ENCODE data around the gene TEX54.
"Not testable (repeated sequence)": the region's sequence is repeated elsewhere in the genome, so short reads cannot be mapped to it uniquely, and the experiment has no call there.

The TEX54 gene

GRCh38 chr11:62854825-62855570 lies 22.4 kb upstream of the TEX54 start:
- no peak for DNase-seq

- no peak for DNase-seq
Measured at GRCh38 chr11:62854013-62854824, 21.6 kb upstream of the TEX54 start.

- no peak for DNase-seq
Measured at GRCh38 chr11:62853279-62853965, 20.8 kb upstream of the TEX54 start.

- no peak for DNase-seq
Measured at GRCh38 chr11:62852523-62853188, 20.0 kb upstream of the TEX54 start.

GRCh38 chr11:62851807-62852522 lies 19.3 kb upstream of the TEX54 start:
- no peak for DNase-seq

- DNase-seq = no peak
Measured at GRCh38 chr11:62850911-62851806, 18.5 kb upstream of the TEX54 start.

- DNase-seq = no peak
Measured at GRCh38 chr11:62847767-62848314, 15.2 kb upstream of the TEX54 start.

GRCh38 chr11:62846177-62846576 lies 13.5 kb upstream of the TEX54 start:
- DNase-seq = no peak

GRCh38 chr11:62844154-62844553 lies 11.5 kb upstream of the TEX54 start:
- no peak for DNase-seq

GRCh38 chr11:62843466-62843865 lies 10.8 kb upstream of the TEX54 start:
- no peak for DNase-seq

- DNase-seq = not testable (repeated sequence)
Measured at GRCh38 chr11:62842891-62843290, 10.2 kb upstream of the TEX54 start.

GRCh38 chr11:62842171-62842741 lies 9.6 kb upstream of the TEX54 start:
- DNase-seq = peak in 1 of 2 donors; percentile 13

GRCh38 chr11:62841361-62842170 lies 8.9 kb upstream of the TEX54 start:
- DNase-seq = peak; percentile 74 to 98

- DNase-seq = peak in 1 of 2 donors; percentile 57
Measured at GRCh38 chr11:62840721-62841360, 8.2 kb upstream of the TEX54 start.

- peak; percentile 67 to 88 for DNase-seq
Measured at GRCh38 chr11:62839050-62839945, 6.7 kb upstream of the TEX54 start, which contains the start of gene WDR74. TSS of gene WDR74 (minus strand) at chr11:62839590. CDS start at chr11:62839570, 20 bp downstream.

- DNase-seq = no peak
Measured at GRCh38 chr11:62835336-62835735, 2.7 kb upstream of the TEX54 start.

GRCh38 chr11:62831520-62832335 lies 913 bp downstream of the TEX54 start, which contains the start of gene STX5:
TSS of gene STX5 (minus strand) at chr11:62832051. CDS start at chr11:62831243, 808 bp downstream.
- peak; percentile 97 to 99 for DNase-seq
